Subcutaneous adipose tissue (tissue), 4 donors: ENCODE results near the gene PTPN14. TPM values are rescaled to one million over a fixed set of nuclear protein-coding genes. Genes with fewer than 3 reads are reported as not detected.

Experiments
- total RNA-seq, 4 donors: library from RNA; depleted of rRNA; stranded (reverse); fragments of >200 nt; gene quantifications; one replicate each; pipeline ENCODE4 v1.1.0, GENCODE V29; 2016
- TF ChIP-seq, protein P1 (sequence below): fragments of 450-650 bp; IDR thresholded peaks from one replicate; pipeline ENCODE4 v1.5.1; 2016; ENCODE audit warnings: low read depth, mild to moderate bottlenecking, control low read depth, antibody characterized with exemption, moderate library complexity

PTPN14 gene
- total RNA-seq, 4 donors from 2014 or later: 13.1 to 39.2 (median 30.0) TPM

DNA sequence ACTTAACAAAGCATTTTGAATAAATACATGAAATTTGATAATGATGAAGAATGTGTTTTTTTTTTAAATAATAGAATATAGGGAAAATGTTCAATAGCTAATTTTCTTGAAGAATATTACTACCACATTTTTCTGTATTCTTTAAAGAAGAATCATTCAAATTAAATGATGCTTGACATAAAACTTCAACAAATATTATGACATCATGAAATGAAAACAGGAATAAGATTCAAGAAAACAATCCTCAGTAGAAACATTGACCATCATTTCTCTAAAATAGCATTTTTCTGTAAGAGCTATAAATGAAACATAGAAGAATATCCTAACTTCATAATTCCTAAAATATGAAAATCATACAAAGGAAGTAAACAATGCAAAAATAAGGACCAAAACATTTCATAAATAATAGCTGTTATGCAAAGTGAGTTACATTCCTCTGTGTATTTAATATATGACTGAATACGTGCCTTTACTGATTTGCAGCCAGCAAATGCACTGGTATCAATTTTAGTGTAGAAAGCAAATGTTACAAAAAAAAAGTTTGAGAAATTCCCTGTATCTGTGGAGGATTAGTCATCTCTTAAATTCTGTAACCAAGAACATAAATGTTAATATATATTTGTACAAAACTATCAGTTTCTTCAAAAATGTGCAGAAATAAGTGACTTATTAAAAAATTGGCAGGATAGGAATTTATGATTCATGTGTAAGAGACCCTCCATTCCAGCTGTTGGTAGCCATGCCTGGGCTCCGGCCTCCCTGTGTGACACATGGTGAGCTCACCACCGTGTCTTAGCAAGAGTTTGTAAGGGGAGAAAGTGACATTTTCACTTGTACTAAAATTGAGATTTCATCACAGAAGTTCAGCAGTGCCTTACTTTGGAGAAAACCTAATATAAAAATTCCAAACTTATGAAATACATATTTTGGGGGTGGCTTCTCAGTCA lies 15.0 kb upstream of the PTPN14 start:
- TF ChIP-seq, protein P1, sequence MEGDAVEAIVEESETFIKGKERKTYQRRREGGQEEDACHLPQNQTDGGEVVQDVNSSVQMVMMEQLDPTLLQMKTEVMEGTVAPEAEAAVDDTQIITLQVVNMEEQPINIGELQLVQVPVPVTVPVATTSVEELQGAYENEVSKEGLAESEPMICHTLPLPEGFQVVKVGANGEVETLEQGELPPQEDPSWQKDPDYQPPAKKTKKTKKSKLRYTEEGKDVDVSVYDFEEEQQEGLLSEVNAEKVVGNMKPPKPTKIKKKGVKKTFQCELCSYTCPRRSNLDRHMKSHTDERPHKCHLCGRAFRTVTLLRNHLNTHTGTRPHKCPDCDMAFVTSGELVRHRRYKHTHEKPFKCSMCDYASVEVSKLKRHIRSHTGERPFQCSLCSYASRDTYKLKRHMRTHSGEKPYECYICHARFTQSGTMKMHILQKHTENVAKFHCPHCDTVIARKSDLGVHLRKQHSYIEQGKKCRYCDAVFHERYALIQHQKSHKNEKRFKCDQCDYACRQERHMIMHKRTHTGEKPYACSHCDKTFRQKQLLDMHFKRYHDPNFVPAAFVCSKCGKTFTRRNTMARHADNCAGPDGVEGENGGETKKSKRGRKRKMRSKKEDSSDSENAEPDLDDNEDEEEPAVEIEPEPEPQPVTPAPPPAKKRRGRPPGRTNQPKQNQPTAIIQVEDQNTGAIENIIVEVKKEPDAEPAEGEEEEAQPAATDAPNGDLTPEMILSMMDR: no peak

DNA sequence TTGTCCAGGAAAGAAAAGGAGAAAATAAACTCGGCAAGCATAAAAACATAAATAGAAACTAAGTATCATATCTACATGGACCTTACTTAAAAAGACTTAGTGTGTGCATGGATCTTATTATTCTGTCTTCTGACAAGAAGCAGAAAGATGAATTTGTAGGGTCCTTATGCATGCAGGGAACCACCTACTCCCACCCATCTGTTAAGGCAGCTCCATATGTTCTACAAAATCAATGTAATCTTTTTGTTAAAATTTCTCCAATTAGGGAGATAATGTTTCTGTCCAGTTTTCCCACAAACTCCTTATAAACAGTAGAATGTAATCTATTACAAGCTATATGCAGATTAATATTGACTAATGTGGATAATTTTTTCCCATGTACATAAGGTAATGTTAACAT lies 13.9 kb upstream of the PTPN14 start:
- TF ChIP-seq, protein P1: no peak

DNA sequence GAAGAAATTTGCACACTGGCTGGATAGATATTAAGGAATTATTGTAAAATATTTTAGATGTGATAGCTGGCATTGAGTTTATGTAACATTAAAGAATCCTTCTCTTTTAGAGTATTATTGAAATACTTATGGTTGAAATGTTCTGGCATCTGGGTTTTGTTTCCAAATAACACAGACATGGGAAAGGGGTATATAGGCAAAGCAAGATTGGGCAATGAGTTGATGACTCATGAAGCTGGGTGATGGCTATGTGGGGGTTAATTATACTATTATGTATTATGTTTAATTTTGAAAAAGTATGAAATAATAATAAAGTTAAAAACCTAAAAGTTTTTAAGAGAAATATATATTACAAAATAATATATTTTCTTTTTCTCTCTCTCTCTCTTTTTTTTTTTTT lies 12.5 kb upstream of the PTPN14 start:
- TF ChIP-seq, protein P1: no peak

DNA sequence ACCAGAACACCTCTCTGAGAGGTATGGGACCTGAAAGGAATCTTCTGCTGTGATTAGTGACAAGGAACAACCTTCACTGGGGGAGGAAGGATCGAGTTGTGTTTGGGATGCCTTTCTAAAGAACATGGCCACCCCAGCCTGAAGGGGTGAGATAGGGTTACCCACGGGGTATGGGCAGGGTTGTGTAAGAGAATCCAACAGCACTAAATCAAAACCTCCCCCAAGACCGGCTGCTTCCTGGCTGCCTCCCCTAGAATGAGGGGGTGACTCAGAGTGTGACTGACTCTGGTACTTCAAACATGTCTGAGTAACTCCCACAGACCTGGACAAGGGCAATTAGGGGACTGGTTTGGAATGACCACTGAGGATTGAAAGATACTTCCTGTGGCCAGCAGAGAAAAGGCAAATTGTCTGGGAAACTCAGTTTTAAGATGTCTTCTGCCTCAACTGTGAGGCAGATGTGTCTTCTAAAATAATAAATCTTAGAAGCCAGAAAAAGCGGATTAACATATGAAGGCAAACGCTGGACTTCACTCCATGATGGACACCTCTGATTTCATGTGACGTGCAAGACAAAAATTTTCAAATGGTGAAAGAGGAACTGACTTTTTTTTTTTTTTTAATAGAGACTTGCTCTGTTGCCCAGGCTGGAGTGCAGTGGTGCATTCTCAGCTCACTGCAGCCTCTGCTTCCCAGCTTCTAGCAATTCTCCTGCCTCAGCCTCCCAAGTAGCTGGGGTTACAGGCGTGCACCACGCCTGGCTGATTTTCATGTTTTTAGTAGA lies 6.7 kb upstream of the PTPN14 start:
- TF ChIP-seq, protein P1: no peak

DNA sequence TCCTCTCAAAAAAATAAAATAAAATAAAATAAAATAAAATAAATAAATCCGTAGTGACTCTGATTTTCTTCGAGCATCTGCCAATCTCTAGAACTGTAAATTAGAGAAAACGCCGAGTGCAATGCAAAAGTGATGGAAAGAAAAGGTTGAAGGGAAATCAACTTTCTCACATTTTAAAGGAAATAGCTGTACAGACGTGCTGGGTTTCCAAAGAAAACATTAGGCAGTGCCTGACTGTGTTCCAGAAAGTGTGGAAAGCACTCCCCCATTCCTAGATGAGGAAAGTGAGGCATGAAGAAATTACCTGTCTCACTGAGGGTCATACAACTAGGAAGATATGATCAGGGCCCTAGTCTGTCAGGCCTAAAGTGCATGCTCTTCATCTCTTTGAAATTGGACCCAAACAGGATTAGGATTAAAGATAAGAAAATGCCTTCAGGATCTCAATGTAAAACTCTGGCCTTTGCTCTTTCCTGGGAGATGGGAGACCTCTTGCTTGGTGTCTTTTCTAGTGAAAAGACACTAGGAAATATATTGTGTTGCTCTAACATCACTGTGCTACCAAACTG lies 1.8 kb upstream of the PTPN14 start:
- TF ChIP-seq, protein P1: no peak

DNA sequence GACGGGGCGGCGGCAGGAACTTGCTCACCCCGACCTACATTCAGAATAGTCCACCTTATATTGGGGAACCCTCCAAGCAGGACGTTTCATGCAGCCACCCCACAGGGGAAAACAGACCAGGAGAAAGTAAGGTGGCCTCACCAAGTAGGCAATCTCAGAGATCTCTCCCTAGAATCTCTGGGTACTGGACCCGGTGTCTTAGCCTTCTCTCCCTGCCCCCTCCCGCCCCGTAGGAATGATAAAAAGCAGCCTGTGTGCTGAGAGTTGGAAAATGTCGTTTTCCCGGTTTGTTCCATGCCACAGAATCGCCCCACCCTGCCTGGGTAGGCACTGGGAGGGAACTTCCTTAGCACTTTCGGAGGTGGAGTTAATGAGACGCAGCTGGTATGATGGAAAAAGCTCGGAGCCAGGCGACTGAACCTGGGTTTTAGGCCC lies 789 bp upstream of the PTPN14 start:
- TF ChIP-seq, protein P1: no peak

DNA sequence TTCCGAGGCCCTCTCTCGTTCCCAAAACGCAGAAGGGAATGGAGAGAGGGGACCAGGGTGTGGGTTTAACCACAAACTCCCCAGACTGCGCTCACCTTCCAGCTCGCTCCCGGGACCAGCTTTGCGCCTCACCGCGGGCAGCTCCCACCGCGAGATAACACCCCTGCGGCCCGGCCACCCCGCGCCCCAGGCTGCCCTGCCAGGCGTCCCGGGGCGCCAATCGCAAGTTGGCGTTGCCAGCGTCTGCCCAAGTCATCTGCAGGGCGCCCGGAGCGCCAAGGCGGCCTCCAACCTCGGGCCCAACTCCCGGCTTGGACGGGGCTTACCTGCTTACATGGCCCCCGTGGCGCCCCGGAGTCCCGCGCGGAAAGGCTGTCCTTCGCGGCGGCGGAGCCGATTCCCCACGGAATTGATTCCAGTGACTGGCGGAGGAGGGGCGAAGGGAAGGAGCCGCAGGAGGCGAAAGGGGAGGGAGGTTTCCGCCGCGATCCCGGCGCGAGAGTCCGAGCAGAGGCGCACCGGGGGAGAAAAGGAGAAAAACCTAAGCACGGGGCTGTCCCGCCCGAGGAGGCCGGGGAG lies 456 bp downstream of the PTPN14 start:
- TF ChIP-seq, protein P1: no peak
